Measurements from ENCODE around the gene UBTD1.

GRCh38 chr10:97570789-97571471 lies 72.2 kb downstream of the UBTD1 start:
- TF ChIP-seq, protein P1, sequence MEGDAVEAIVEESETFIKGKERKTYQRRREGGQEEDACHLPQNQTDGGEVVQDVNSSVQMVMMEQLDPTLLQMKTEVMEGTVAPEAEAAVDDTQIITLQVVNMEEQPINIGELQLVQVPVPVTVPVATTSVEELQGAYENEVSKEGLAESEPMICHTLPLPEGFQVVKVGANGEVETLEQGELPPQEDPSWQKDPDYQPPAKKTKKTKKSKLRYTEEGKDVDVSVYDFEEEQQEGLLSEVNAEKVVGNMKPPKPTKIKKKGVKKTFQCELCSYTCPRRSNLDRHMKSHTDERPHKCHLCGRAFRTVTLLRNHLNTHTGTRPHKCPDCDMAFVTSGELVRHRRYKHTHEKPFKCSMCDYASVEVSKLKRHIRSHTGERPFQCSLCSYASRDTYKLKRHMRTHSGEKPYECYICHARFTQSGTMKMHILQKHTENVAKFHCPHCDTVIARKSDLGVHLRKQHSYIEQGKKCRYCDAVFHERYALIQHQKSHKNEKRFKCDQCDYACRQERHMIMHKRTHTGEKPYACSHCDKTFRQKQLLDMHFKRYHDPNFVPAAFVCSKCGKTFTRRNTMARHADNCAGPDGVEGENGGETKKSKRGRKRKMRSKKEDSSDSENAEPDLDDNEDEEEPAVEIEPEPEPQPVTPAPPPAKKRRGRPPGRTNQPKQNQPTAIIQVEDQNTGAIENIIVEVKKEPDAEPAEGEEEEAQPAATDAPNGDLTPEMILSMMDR (IDR thresholded peaks at IDR 0.05): no peak
- no peak for TF ChIP-seq POLR2A (IDR thresholded peaks at IDR 0.05)
